Fibroblast of the conjunctiva (primary cell): ENCODE measurements around the gene HEXD.
A peak's percentile ranks its signal among the peaks of the same experiment; 100 is the strongest.
"Not testable (repeated sequence)": the region's sequence is repeated elsewhere in the genome, so short reads cannot be mapped to it uniquely, and the experiment has no call there.

ENCODE experiments used
- DNase-seq: peaks from one replicate; pipeline ENCODE4 v3.0.0-alpha.2; 2010; ENCODE audit warnings: low read depth

HEXD gene

GRCh38 chr17:82418001-82418986 lies at the start of gene HEXD, which contains the start of gene OGFOD3:
Gene HEXD, plus strand, starts transcription at chr17:82418347. Its CDS starts 1,453 bp downstream, at chr17:82419800.
Gene OGFOD3, minus strand, starts transcription at chr17:82418586. Its CDS starts 101 bp downstream, at chr17:82418485.
- DNase-seq, result peak; percentile 42

GRCh38 chr17:82369211-82369610 lies 48.9 kb upstream of the HEXD start:
- DNase-seq, result no peak

DNA sequence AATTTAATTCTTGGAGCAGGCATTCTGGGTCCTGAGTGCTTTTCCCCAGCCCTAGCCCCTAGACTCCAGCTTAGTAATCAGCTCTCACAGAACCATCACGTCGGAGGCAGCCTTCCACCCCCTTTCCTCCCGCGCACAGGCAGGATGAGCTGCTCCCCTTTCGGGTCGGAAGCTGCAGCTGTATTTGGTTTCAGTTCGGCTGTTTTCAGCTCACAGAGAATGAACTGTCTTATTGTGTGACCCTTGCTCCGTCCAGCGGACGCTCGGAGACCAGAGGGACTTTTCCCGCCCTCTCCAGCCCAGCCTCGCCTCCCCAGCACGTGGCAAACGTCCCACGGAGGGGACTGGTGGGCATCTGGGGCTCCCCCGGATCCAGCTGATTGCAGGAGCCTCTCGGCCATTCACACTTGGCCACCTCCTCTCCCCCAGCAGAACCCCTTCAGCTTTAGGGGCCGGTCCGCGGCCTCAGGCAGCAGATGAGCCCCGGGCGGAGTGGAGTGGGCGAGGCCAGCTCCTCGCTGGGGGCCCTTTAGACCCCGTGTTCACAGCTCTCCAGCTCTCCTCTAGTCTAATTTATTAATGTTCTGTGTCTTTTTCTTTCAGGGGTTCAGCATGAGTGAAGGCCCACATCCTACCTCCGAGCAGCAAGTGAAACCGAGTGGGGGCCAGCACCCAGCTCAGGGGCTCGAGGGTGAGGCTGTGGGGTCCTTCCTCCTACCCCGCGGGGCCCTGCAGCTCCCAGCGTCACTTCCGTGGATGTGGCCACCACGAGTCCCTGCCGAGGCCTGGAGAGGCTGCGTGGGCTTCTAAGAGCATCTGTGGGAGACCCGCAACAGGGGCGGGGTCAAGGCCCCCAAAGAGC lies 47.4 kb upstream of the HEXD start:
- DNase-seq, result no peak

DNA sequence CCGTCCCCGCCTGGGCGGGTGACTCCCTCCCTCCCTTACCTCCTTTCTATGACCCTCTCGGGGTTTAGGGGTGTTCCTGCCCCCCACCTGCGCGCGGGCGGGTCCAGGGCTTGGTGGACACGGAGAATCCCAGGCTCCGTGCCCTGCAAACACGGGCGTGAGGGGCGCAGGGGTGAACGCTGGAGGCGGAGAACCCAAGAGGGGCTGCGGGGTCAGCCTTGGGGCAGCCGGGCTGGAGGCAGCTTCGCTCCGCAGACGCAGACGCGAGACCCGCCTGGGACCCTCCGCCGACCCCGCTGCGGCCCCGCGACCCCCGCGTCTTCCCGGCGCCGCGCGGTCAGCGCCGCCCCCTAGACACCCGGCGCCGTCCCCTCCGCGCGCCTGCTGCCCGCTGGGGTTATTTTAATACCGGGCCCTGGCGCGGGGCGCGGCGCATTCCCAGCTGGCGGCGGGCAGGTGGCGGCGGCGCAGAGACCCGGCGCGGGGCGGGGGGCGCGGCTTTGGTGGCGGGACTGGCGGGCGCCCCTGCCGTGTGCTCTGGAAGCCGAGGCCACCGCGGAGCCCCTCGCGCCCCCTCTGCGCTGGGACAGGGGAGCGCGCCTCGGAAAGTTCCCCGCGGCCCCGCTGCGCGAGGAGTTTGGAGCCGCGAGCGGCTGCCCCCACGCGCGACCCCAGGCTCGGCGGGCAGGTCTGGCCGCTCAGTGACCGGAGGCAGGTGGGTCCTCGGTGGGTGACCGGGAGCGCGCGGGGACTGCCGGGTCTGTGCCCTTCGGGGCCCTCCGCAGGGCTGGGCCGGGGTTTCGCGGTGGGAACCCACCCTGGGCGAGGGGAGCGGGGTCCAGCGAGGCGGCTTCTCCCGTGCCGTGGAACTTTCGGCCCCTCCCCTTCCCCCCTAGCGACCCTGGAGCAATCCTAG lies 46.6 kb upstream of the HEXD start, which contains the start of gene UTS2R:
TSS of gene UTS2R (plus strand) at position 433 of the 916 bp plus-strand sequence. CDS start 2,560 bp downstream, outside the sequence.
- DNase-seq, result no peak

- DNase-seq, result no peak
Measured at GRCh38 chr17:82372249-82373071, 45.7 kb upstream of the HEXD start.

- not testable (repeated sequence) for DNase-seq
Measured at GRCh38 chr17:82373072-82373452, 45.1 kb upstream of the HEXD start.

GRCh38 chr17:82373731-82374625 lies 44.2 kb upstream of the HEXD start:
- no peak for DNase-seq

- no peak for DNase-seq
Measured at GRCh38 chr17:82374626-82375331, 43.4 kb upstream of the HEXD start.

DNA sequence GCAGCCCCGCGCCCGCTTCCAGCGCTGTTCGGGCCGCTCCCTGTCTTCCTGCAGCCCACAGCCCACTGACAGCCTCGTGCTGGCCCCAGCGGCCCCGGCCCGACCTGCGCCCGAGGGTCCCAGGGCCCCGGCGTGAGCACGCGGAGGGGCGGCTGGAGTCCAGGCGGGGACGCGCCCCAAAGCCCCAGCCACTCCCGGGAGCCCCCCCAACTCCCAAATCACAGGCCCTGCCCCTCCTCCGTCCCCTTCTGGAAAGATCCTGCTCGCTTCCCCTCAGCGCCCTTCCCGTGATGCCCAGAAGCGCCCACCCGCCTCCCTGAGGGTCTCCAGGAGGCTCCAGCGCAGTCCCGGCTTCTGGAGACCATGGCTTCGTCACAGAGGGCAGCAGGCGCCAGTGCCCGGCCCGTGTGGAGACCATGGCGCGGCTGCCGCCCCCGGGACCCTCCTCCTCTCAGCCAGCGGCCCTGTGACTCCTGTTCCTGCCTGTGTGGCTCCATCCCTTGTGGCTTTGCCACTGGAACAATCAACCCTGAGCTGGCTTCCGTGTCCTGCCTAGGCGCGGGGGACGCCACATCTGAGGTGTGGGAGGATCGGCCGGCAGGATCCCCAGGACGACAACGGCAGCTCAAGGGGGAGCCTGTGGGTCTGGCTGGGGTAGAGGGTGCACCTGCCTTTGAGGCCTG lies 42.6 kb upstream of the HEXD start:
- no peak for DNase-seq

- DNase-seq, result no peak
Measured at GRCh38 chr17:82376042-82376730, 42.0 kb upstream of the HEXD start.

GRCh38 chr17:82377294-82377693 lies 40.9 kb upstream of the HEXD start:
- DNase-seq, result not testable (repeated sequence)

GRCh38 chr17:82377924-82378740 lies 40.0 kb upstream of the HEXD start:
- no peak for DNase-seq

GRCh38 chr17:82378741-82379021 lies 39.5 kb upstream of the HEXD start:
- no peak for DNase-seq

DNA sequence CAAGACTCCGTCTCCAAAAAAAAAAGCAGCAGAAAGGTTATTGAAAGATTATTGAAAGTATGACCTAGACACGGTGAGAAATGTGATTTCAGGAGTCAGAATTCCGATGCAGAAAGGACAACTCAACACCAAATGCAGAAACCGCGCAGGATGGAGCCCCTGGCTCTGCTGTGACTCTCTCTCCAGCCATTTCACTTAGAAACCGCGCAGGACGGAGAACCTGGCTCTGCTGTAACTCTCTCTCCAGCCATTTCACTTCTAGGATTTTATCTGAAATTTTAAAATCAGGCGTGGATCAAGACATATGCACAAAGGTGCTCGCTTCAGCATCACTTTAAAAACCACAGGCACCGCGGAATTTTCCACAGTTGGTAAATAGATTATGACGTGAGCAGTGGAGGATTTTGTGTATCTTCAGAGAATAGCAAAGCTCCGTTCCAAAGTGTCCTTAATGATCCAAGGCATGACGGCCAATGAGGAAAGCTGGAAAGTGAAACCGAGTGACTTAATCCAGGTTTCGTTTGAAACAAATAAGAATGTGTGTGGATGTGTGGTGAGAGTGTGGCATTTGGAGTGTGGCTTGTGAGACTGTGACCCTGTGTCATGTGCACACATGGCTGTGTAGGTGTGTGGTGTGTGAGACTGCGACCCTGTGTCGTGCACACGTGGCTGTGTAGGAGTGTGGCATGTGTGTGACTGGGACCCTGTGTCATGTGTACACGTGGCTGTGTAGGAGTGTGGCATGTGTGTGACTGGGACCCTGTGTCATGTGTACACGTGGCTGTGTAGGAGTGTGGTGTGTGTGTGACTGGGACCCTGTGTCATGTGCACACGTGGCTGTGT lies 37.1 kb upstream of the HEXD start:
- DNase-seq, result no peak

GRCh38 chr17:82381703-82382009 lies 36.5 kb upstream of the HEXD start:
- not testable (repeated sequence) for DNase-seq
